CD4-positive, alpha-beta T cell treated with Interferon alpha-2 for 1 hour (primary cell): Measurements from ENCODE around the gene VMO1.

Experiments used
- DNase-seq, 2 donors: peaks; one replicate each; pipeline ENCODE4 v3.0.0-alpha.2; 2020 to 2022

VMO1 gene

GRCh38 chr17:4751932-4752331, 34.2 kb downstream of the VMO1 start:
- DNase-seq = no peak

DNA sequence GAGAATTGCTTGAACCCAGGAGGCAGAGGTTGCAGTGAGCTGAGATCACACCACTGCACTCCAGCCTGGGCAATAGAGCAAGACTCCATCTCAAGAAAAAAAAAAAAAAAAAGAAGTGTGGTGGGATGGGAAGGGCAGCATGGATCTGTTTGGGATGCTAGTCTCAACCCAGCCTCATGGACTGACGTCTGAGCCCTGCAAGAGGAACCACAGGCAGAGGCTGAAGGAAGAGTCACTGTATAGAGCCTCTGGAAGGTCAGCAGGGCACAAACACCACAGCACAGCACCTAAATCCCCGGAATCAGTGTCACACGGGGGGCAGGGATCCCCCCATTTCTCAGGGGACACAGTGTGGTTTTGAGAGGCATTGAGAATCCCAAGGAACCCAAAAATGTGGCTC, 35.6 kb downstream of the VMO1 start:
- no peak for DNase-seq

- DNase-seq = no peak
Observed at GRCh38 chr17:4748686-4749085, 37.5 kb downstream of the VMO1 start.

DNA sequence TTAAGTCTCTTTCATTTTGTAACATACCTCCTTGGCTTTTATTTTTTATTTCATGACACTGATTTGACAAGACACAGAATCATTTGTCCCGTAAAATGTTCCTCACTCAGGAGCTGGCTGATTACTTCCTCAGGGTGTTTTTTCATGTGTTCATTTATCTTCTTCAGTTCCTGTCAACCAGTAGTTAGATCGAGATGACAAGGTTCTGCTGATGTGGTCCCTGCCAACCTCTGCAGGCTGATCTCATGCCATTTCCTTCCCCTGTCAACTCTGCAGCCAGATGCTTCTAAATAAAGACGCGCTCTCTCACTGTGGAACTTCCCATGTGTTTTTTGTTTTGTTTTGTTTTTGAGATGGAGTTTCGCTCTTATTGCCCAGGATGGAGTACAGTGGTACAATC, 38.3 kb downstream of the VMO1 start:
- peak; percentile 47 to 59 for DNase-seq

- no peak for DNase-seq
Observed at GRCh38 chr17:4744999-4745969, 40.9 kb downstream of the VMO1 start.

DNA sequence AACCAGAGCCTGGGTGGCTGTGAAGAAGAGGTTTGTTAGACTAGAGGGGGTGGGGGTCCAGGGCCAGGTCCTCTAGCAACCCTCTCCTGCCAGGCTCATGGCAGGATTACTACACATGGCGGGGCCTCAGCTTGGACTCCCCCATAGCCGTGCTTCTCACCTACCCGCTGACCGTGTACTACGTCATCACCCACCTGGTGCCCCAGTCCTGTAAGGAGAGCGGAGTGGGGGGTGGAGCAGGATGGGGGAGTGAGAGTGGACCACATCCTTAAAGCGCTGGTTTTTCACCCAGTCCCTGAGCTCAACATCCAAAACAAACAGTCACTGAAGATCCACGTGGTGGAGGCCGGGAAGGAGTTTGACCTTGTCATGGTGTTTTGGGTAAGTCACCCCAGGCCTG, 42.3 kb downstream of the VMO1 start:
- no peak for DNase-seq

DNA sequence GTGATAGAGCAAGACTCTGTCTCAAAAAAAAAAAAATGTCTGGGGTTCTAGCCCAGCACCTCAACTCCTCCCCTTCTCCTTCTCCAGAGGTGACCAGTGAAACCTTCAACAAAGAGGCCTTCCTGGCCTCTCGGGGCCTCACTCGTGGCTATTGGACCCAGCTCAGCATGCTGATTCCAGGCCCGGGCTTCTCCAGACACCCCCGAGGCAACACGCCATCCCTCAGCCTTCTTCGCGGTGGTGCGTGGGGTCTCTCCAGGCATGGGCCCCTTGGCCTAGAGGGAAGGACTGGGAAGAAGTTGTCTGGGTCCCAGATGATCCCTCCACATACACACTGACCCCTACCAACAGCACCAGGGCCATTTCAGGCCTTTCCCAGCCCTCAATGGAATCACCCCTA, 42.9 kb downstream of the VMO1 start:
- no peak for DNase-seq

GRCh38 chr17:4742629-4743028, 43.5 kb downstream of the VMO1 start:
- DNase-seq = no peak

DNA sequence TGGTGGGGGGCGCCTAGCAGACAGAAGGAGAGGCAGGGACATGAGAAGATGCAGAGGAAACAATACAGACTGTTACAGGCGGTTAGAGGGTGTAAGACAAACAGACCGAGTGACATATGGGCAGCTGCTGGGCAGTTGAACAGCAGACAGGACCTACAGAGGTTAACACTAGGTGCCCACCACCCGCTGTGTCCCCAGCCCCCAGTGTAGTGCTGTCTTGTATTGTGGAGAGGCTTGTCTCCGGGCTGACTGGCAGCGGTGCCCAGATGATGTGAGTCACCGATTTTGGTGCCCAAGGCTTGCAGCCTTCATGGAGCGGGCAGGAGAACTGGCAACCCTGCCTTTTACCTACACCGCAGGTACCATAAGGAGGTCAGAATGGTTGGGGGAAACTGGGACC, 44.0 kb downstream of the VMO1 start:
- no peak for DNase-seq

DNA sequence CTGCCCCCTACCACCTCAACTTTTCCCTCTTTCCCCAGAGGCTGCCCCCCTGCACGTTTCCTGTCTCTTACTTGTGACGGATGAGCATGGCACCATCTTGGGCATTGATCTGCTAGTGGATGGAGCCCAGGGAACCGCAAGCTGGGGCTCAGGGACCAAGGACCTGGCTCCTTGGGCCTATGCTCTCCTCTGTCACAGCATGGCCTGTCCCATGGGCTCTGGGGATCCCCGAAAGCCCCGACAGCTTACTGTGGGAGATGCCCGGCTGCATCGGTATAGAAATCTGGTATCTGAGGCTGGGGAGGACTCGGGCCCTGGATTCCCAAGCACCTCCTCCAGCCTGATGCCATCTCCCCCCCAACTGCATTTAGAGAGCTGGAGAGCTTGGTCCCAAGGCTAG, 44.6 kb downstream of the VMO1 start:
- no peak for DNase-seq

DNA sequence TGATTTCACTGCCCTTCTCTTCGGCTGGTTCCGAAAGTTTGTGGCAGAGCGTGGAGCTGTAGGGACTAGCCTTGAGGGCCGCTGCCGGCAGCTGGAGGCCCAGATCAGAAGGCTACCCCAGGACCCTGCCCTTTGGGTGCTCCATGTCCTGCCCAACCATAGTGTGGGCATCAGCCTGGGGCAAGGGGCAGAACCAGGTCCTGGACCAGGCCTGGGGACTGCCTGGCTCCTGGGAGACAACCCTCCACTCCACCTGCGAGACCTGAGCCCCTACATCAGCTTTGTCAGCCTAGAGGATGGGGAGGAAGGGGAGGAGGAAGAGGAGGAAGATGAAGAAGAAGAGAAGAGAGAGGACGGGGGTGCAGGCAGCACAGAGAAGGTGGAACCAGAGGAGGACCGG, 45.6 kb downstream of the VMO1 start:
- no peak for DNase-seq

DNA sequence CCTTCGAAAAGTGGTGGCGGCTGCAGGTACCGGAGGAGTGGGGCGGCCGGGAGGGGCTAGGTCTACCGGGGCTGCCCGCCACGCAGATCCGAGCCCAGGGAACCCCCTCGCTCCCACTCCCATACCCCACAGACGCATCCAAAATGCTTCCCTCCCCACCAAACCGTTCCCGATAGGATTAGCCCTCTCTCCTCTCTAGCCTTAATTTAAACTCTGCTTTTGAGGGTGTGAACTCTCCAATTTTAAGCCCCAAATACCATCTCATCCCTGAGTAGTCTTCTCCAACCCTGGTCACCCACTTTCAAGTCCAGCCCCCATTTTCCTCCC, 46.2 kb downstream of the VMO1 start:
- DNase-seq = no peak

- DNase-seq = peak; percentile 71 to 76
Observed at GRCh38 chr17:4739122-4740024, 46.8 kb downstream of the VMO1 start, which contains the start of the genes CXCL16 and ZMYND15. Gene CXCL16 (minus strand): TSS chr17:4739928. CDS start chr17:4739339, 589 bp downstream. Gene ZMYND15 (plus strand): TSS chr17:4739833. CDS start chr17:4740549, 716 bp downstream.

GRCh38 chr17:4738136-4739121, 47.7 kb downstream of the VMO1 start:
- peak; percentile 26 to 35 for DNase-seq

GRCh38 chr17:4735876-4736651, 50.1 kb downstream of the VMO1 start:
- DNase-seq = peak in 1 of 2 donors; percentile 68
